ENCODE data around the gene IL11RA. TPM values are rescaled to one million over a fixed set of nuclear protein-coding genes. Genes with fewer than 3 reads are reported as not detected.
A peak's percentile ranks its signal among the peaks of the same experiment; 100 is the strongest.
"Not testable (repeated sequence)": the region's sequence is repeated elsewhere in the genome, so short reads cannot be mapped to it uniquely, and the experiment has no call there.

Gene IL11RA
- total RNA-seq, 1 experiment from 2014 or later: 13.8 TPM

- no peak for DNase-seq (ENCODE audit: low read depth)
Observed at GRCh38 chr9:34629491-34629808, 22.5 kb upstream of the IL11RA start.

DNA sequence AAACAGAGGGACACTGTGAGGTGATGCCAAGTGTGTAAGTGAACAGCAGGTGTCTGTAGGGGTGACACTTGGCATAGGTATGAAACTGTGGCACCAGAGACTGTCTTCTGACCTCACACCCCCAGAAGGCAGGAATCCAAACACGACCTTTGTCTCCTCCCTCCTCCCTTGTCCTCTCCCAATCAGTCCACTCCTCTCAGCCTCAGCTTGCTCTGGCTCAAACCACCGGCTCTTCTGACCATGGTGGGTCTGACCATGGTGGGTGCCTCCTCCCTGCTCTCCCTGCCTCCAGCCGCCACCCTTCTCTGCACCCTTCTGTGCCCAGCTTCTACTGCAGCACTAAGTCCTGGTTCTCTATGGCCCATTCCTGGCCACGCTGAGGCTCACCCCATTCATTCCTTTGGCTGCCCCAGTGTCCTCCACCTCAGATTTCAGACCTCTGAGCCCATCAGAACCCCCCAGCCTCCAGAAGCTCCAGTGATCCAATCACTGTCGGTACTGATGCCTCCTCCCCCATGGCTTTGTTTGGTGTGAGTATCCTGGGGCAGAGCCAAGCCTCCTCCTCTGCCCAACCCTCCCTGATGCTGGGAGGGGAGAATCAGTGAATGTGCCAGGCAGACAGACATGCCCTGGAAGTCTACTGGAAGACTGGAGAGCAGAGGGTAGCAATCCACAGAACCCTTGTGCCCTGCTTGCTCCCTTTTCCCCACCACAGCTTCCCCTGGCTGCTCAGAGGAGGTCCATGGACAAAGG is 21.4 kb upstream of the IL11RA start:
- DNase-seq (ENCODE audit: low read depth): no peak

- DNase-seq (ENCODE audit: low read depth): no peak
Observed at GRCh38 chr9:34633166-34633565, 18.8 kb upstream of the IL11RA start.

DNA sequence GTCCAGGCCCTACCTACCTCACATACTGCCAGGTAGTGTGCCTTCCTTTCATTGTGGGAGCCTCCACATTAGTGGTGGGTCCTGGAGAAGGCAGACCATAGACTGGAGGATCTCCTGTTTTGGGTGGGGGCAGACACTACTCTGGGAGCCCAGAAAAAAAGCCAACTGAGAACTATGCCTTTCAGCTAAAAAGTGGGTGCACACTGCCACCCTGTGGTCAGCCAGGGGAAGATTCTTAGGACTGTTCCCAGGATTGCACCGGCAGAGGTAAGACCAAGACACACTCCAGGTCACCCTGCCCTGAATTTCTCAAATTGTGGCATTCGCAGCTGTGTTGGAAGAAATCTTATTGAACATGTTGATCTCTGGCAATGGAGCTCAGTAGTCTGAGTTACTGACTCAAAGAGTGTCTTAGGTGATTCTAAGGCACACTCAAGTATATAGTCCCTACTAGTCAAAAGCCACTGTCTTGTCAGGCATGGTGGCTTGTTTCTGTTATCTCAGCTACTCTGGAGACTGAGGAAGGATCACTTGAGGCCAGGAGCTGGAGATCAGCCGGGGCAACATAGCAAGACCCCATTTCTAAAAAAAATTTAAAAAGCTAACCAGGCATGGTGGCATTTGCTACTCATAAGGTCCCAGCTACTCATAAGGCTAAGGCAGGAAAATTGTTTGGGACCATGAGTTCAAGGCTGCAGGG is 18.0 kb upstream of the IL11RA start:
- DNase-seq (ENCODE audit: low read depth): peak; percentile 65

DNA sequence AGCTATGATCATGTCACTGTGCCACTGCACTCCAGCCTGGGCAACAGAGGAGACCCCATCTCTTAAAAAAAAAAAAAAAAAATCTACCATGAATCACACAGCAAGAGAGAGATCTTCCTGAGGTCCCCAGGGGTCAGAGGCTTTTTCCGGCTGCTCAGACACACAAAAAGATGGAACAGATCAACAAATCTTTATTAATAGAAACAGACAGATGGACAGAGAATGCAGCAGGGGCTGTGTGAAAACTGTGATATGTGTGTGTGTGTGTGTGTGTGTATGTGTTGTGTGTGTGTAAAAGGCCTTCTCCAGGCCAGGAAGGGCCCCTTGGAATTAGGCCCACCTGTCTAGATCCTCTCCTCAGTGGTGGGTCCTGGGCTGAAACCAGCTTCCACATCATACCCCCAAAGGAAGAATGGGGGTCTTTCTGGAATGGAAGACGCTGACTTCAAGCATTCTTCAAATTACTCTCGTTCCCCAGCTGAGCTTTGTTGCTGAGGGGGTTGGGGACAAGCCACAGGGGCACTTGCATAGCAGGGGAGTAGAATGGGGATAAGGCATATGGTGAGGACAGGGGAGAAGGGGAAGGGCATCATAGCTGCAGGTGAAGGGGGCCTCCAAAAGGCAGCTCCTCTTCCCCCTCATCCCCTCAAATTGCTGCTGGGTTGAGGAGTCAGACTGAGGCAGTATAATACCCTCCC is 17.3 kb upstream of the IL11RA start:
- DNase-seq (ENCODE audit: low read depth): no peak

GRCh38 chr9:34635556-34635955 is 16.4 kb upstream of the IL11RA start:
- no peak for DNase-seq (ENCODE audit: low read depth)

DNA sequence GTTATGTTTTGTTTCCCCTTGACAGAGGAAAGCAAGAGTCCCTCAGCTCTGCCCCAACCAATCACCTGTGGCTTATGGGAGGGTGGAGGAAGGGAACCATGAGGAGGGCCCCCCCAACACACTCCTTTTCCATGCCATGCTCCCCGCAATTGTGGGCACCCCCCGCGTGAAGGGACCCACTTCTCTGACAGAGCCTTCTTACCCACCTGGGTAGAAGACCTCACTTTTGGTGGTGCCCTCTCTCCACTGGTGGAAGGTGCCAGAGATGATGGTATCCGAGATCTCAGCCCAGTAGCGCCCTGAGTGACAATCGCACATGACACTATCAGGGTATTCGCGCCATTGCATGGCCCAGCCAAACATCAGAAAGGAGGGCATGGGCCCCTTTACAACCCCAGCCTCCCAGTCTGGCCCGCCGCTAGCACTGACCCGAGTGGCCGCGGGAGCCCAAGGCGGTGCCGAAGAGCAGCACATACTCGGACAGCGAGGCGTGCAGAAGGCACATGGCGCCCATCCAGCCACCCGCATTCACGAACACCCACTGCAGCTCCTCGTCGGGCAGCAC is 15.1 kb upstream of the IL11RA start:
- no peak for DNase-seq (ENCODE audit: low read depth)

GRCh38 chr9:34637356-34638137 is 14.4 kb upstream of the IL11RA start, which contains the start of gene SIGMAR1:
Gene SIGMAR1, minus strand, starts transcription at chr9:34637787. Its CDS starts 90 bp downstream, at chr9:34637697.
- DNase-seq (ENCODE audit: low read depth): peak; percentile 86

GRCh38 chr9:34638138-34638445 is 13.9 kb upstream of the IL11RA start:
- DNase-seq (ENCODE audit: low read depth): no peak

DNA sequence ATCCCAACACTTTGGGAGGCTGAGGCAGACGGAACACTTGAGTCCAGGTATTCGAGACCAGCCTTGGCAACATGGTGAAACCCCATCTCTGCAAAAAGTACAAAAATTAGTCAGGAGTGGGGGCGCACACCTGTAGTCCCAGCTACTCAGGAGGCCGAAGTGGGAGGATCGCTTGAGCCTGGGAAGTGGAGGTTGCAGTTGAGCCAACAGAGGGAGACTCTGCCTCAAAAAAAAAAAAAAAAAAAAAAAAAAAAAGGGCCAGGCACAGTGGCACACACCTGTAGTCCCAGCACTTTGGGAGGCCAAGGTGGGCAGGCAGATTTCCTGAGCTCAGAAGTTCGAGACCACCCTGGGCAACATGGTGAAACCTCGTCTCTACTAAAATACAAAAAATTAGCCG is 12.7 kb upstream of the IL11RA start:
- not testable (repeated sequence) for DNase-seq (ENCODE audit: low read depth)

DNA sequence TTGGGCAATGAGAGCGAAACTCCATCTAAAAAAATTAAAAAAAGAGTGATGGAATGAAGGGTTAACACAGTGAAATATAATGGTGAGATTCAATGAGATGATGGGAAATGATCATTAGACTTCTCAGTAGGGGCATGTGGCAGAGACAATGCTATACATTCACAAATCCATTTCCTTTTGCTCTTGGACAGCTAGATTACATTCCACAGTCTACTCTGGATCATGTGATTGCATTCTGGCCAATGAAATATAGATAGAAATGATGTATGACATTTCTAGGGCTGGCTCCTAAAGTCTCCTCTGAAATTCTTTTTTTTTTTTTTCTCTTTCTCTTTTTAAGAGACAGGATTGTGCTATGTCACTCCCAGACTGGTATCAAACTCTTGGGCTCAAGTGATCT is 9.3 kb upstream of the IL11RA start:
- no peak for DNase-seq (ENCODE audit: low read depth)

DNA sequence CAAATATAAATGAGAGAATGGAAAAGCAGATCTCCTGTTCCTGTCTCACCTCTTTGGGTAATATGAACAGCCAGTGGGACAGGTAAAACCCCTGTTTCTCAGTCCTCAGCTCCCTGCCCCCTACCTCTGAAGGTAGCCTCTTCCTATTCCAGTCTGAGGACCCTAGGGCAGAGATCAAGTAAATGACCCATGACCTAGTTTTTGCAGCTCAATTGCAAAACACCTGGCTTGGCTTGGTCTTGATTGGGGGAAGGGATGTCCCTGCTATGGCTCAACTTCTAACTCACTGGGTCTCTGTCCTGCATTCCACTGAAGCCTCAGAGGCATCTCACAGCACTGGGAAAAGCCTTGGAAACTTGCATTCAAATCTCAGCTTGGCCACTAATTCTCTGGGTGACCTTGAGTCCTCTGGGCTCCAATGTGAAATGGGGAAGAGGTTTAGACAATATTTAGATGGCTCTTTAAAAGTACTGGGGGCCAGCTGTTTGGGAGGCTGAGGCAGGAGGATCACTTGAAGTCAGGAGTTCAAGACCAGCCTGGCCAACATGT is 7.1 kb upstream of the IL11RA start:
- DNase-seq (ENCODE audit: low read depth): no peak

- DNase-seq (ENCODE audit: low read depth): peak; percentile 90
Observed at GRCh38 chr9:34646211-34647083, 5.5 kb upstream of the IL11RA start, which contains the start of gene GALT. Gene GALT, plus strand, starts transcription at chr9:34646675. Its CDS starts 30 bp downstream, at chr9:34646705.

GRCh38 chr9:34647084-34647403 is 4.9 kb upstream of the IL11RA start:
- no peak for DNase-seq (ENCODE audit: low read depth)

DNA sequence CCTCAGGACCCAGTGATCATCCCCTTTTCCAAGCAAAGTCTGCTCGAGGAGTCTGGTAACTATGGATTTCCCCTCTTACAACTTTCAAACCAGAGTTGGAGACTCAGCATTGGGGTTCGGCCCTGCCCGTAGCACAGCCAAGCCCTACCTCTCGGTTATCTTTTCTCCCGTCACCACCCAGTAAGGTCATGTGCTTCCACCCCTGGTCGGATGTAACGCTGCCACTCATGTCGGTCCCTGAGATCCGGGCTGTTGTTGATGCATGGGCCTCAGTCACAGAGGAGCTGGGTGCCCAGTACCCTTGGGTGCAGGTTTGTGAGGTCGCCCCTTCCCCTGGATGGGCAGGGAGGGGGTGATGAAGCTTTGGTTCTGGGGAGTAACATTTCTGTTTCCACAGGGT is 4.3 kb upstream of the IL11RA start:
- DNase-seq (ENCODE audit: low read depth): no peak

DNA sequence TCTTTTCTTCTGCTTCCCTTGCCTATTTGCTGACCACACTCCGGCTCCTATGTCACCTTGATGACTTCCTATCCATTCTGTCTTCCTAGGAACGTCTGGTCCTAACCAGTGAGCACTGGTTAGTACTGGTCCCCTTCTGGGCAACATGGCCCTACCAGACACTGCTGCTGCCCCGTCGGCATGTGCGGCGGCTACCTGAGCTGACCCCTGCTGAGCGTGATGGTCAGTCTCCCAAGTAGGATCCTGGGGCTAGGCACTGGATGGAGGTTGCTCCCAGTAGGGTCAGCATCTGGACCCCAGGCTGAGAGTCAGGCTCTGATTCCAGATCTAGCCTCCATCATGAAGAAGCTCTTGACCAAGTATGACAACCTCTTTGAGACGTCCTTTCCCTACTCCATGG is 3.3 kb upstream of the IL11RA start:
- no peak for DNase-seq (ENCODE audit: low read depth)

- DNase-seq (ENCODE audit: low read depth): peak; percentile 85
Observed at GRCh38 chr9:34650816-34651215, 1.2 kb upstream of the IL11RA start.

DNA sequence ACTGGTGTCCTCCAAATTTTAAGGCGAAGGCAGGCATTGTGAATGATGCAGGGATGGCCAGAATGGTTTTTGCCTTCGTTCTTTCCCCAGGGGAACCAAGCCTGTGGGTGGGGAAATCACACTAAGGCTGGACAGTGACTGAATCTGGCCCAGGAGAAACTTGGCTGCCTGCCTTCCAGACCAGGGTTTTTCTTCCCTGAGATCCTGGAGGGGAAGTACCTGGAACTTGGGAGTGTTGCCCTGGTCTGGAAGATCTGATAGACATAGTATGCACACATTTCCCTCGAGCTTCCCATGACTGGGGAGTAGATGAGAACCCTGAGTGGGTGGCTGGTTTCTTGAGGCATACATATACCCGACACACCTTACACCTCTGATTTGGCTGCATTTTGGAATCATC is 664 bp upstream of the IL11RA start:
- DNase-seq (ENCODE audit: low read depth): peak; percentile 81

DNA sequence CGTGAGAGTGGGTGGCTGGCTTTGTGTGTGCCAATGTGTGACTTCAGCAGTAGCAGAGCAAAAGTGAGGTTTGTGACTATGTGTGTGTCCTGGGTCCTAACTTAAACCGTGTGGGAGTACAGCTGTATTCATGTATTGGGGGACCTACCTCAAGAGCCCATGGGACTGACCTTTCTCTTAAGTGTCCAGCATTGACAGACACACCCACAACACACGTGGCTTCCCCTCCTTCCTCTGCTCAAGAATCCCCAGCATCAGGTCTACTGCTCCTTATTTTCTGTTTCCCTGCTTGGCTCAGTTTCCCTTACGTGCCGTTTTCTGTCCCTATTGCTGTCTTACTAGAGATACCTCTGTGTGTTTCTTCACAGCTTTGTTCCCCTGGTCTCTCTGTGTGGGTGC is 616 bp downstream of the IL11RA start:
- DNase-seq (ENCODE audit: low read depth): no peak
